ENCODE data around the gene SLK.

GRCh38 chr10:104041891-104042535 lies 75.1 kb downstream of the SLK start:
- TF ChIP-seq CTCF (conservative IDR thresholded peaks at IDR 0.05; ENCODE audit: low read depth, low read length) = no peak
- no peak for TF ChIP-seq MAZ (IDR thresholded peaks at IDR 0.05; ENCODE audit: borderline replicate concordance, low read depth, low read length)

Data from IMR-90 (cell line).